Smooth muscle cell (in vitro differentiated cells): Measurements from ENCODE around the gene TMEM138. TPM values are rescaled to one million over a fixed set of nuclear protein-coding genes. Genes with fewer than 3 reads are reported as not detected.

Source experiments
- DNase-seq: peaks from one replicate; lab custom pipeline; 2025; ENCODE audit not compliant: unreplicated experiment; lab: John Stamatoyannopoulos, UW
- H2AFZ ChIP-seq: fragments of 200-600 bp; sonication (generic); 2 replicates; pipeline ENCODE4 v1.6.0; 2016; ENCODE audit warnings: antibody characterized with exemption, low read depth, mild to moderate bottlenecking
- H3F3A ChIP-seq: fragments of 200-600 bp; sonication (generic); 2 replicates; pipeline ENCODE4 v1.6.0; 2017; ENCODE audit warnings: antibody characterized with exemption, low read depth
- H3K27ac ChIP-seq: fragments of 200-600 bp; sonication (generic); 2 replicates; pipeline ENCODE4 v1.5.1; 2016; ENCODE audit warnings: low read depth, mild to moderate bottlenecking
- H3K27me3 ChIP-seq: fragments of 200-600 bp; sonication (generic); 2 replicates; pipeline ENCODE4 v1.6.1; 2016; ENCODE audit warnings: low read depth, mild to moderate bottlenecking
- H3K36me3 ChIP-seq: fragments of 200-600 bp; sonication (generic); 2 replicates; pipeline ENCODE4 v1.5.1; 2016; ENCODE audit warnings: low read depth
- H3K4me1 ChIP-seq: fragments of 200-600 bp; sonication (generic); 2 replicates; pipeline ENCODE4 v1.5.1; 2016; ENCODE audit warnings: low read depth
- H3K4me2 ChIP-seq: fragments of 200-600 bp; sonication (generic); 2 replicates; pipeline ENCODE4 v1.6.0; 2016; ENCODE audit warnings: mild to moderate bottlenecking
- H3K4me3 ChIP-seq: fragments of 200-600 bp; sonication (generic); 2 replicates; pipeline ENCODE4 v1.5.1; 2016; ENCODE audit warnings: mild to moderate bottlenecking
- H3K79me2 ChIP-seq: fragments of 200-600 bp; sonication (generic); 2 replicates; pipeline ENCODE4 v1.6.0; 2016; ENCODE audit warnings: low read depth, mild to moderate bottlenecking
- H3K9ac ChIP-seq: fragments of 200-600 bp; sonication (generic); 2 replicates; pipeline ENCODE4 v1.6.0; 2016; ENCODE audit warnings: low read depth
- H3K9me3 ChIP-seq: fragments of 200-600 bp; sonication (generic); replicated peaks from 2 replicates; pipeline ENCODE4 v1.5.1; 2016; ENCODE audit warnings: low read depth
- H4K20me1 ChIP-seq: fragments of 200-600 bp; sonication (generic); 2 replicates; pipeline ENCODE4 v1.6.0; 2016; ENCODE audit warnings: low read depth
- CTCF ChIP-seq: fragments of 200-600 bp; sonication (generic); IDR thresholded peaks from 2 replicates; pipeline ENCODE4 v1.5.1; 2017; ENCODE audit warnings: borderline replicate concordance, mild to moderate bottlenecking, antibody characterized with exemption; ENCODE audit not compliant: insufficient read depth, poor library complexity, severe bottlenecking
- WGBS: methylation state at CpG from one replicate; pipeline ENCODE4 v1.1.7; 2016; ENCODE audit warnings: low lambda C conversion rate; 5-methylcytosine and 5-hydroxymethylcytosine counted together
- polyA plus RNA-seq: library from polyadenylated mRNA; unstranded; fragments of >200 nt; fragmentation: Nextera tagmentation; extraction: Ambion mirVana; gene quantifications from 2 replicates; pipeline ENCODE4 v1.2.1, GENCODE V29; 2016
- total RNA-seq: library from RNA; depleted of rRNA; stranded (reverse); fragments of >200 nt; gene quantifications from 2 replicates; pipeline ENCODE4 v1.2.3, GENCODE V29; 2014

TMEM138 gene
- total and polyA plus RNA-seq, 2 experiments from 2014 or later: 44.2 to 51.4 TPM

GRCh38 chr11:61356706-61357105 is 5.5 kb upstream of the TMEM138 start:
- no peak overlapping the region for H3K4me2 ChIP-seq
- no peak overlapping the region for H3K27ac ChIP-seq
- H3K27me3 ChIP-seq: no peaks in the 10 kb centered on the region
- H3K9ac ChIP-seq: no peak overlapping the region
- H3K9me3 ChIP-seq: no peaks in the 10 kb centered on the region
- no peak overlapping the region for H3K4me3 ChIP-seq
- H3K4me1 ChIP-seq: peaks cover 13% of the 10 kb centered on the region
- no peaks in the 10 kb centered on the region for H3K36me3 ChIP-seq
- peaks cover 5% of the 10 kb centered on the region for H3K79me2 ChIP-seq
- no peak for DNase-seq
- no peaks in the 10 kb centered on the region for H4K20me1 ChIP-seq
- 95% methylated on average over 4 of the region's 4 CpGs for WGBS
- H3F3A ChIP-seq: no peaks in the 10 kb centered on the region
- no peak for TF ChIP-seq CTCF
- H2AFZ ChIP-seq: no peak overlapping the region

- Histone ChIP-seq H3K4me1 (peaks cover 13% of the 10 kb centered on the region), H3K4me3 (no peak overlapping the region), H3F3A (no peaks in the 10 kb centered on the region), H3K79me2 (peaks cover 5% of the 10 kb centered on the region), H2AFZ (no peak overlapping the region), H3K36me3 (no peaks in the 10 kb centered on the region), H4K20me1 (no peaks in the 10 kb centered on the region), H3K4me2 (no peak overlapping the region), H3K27me3 (no peaks in the 10 kb centered on the region), H3K27ac (no peak overlapping the region), H3K9ac (no peak overlapping the region), H3K9me3 (no peaks in the 10 kb centered on the region)
- 91% methylated on average over 9 of the region's 9 CpGs for WGBS
- no peak for DNase-seq
- no peak for TF ChIP-seq CTCF
Observed at GRCh38 chr11:61357233-61357893, 4.8 kb upstream of the TMEM138 start.

- Histone ChIP-seq H3K4me1 (peaks cover 13% of the 10 kb centered on the region), H3K36me3 (no peaks in the 10 kb centered on the region), H3K79me2 (peaks cover 10% of the 10 kb centered on the region), H3K9me3 (no peaks in the 10 kb centered on the region), H3K27me3 (no peaks in the 10 kb centered on the region), H3F3A (no peaks in the 10 kb centered on the region), H3K4me2 (no peak overlapping the region), H3K9ac (no peak overlapping the region), H2AFZ (no peak overlapping the region), H3K27ac (no peak overlapping the region), H3K4me3 (no peak overlapping the region), H4K20me1 (no peaks in the 10 kb centered on the region)
- no peak for DNase-seq
- WGBS: 93% methylated on average over 6 of the region's 6 CpGs
- no peak for TF ChIP-seq CTCF
Observed at GRCh38 chr11:61357894-61358239, 4.3 kb upstream of the TMEM138 start.

- Histone ChIP-seq H3K27ac (no peak overlapping the region), H4K20me1 (no peaks in the 10 kb centered on the region), H2AFZ (no peak overlapping the region), H3K36me3 (no peaks in the 10 kb centered on the region), H3F3A (no peaks in the 10 kb centered on the region), H3K9ac (no peak overlapping the region), H3K4me3 (no peak overlapping the region), H3K79me2 (peaks cover 17% of the 10 kb centered on the region), H3K27me3 (no peaks in the 10 kb centered on the region), H3K4me1 (peaks cover 18% of the 10 kb centered on the region), H3K4me2 (no peak overlapping the region), H3K9me3 (no peaks in the 10 kb centered on the region)
- no peak for DNase-seq
- WGBS: 96% methylated on average over 11 of the region's 11 CpGs
- TF ChIP-seq CTCF: no peak
Observed at GRCh38 chr11:61358566-61358965, 3.6 kb upstream of the TMEM138 start.
